ENCODE data around the gene CYP3A7.

GRCh38 chr7:99748846-99749579 is 14.0 kb upstream of the CYP3A7 start:
- TF ChIP-seq, protein P1, sequence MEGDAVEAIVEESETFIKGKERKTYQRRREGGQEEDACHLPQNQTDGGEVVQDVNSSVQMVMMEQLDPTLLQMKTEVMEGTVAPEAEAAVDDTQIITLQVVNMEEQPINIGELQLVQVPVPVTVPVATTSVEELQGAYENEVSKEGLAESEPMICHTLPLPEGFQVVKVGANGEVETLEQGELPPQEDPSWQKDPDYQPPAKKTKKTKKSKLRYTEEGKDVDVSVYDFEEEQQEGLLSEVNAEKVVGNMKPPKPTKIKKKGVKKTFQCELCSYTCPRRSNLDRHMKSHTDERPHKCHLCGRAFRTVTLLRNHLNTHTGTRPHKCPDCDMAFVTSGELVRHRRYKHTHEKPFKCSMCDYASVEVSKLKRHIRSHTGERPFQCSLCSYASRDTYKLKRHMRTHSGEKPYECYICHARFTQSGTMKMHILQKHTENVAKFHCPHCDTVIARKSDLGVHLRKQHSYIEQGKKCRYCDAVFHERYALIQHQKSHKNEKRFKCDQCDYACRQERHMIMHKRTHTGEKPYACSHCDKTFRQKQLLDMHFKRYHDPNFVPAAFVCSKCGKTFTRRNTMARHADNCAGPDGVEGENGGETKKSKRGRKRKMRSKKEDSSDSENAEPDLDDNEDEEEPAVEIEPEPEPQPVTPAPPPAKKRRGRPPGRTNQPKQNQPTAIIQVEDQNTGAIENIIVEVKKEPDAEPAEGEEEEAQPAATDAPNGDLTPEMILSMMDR (IDR thresholded peaks at IDR 0.05; ENCODE audit: extremely low read depth in 1 of 2, insufficient read depth in 1 of 2, low read depth in 1 of 2, low read length in 2 of 2), result no peak
- TF ChIP-seq POLR2A (IDR thresholded peaks at IDR 0.05; ENCODE audit: low read depth, low read length), result no peak
- TF ChIP-seq EZH2 (IDR thresholded peaks at IDR 0.05; ENCODE audit: borderline replicate concordance, low read depth, low read length, severe bottlenecking), result no peak
- TF ChIP-seq MYC (IDR thresholded peaks at IDR 0.05; ENCODE audit: low read depth, low read length), result no peak
- TF ChIP-seq POLR2AphosphoS5 (IDR thresholded peaks at IDR 0.05; ENCODE audit: insufficient read depth, low read depth, low read length), result no peak
- TF ChIP-seq JUN (IDR thresholded peaks at IDR 0.05; ENCODE audit: borderline replicate concordance, insufficient read depth, insufficient read length, low read depth), result no peak
- TF ChIP-seq, protein P2, sequence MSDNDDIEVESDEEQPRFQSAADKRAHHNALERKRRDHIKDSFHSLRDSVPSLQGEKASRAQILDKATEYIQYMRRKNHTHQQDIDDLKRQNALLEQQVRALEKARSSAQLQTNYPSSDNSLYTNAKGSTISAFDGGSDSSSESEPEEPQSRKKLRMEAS (IDR thresholded peaks at IDR 0.05; ENCODE audit: insufficient read depth, insufficient read length), result no peak
- no peak for TF ChIP-seq FOS (IDR thresholded peaks at IDR 0.05; ENCODE audit: borderline replicate concordance, insufficient read depth, low read length)
- no peak for TF ChIP-seq GATA2 (IDR thresholded peaks at IDR 0.05; ENCODE audit: insufficient read depth, insufficient read length, low read depth, low read length)

Data from endothelial cell of umbilical vein (primary cell).